ENCODE data around the gene ALPI.
"Not testable (repeated sequence)": the region's sequence is repeated elsewhere in the genome, so short reads cannot be mapped to it uniquely, and the experiment has no call there.

The ALPI gene

GRCh38 chr2:232436381-232437194, 19.4 kb upstream of the ALPI start:
- no peak for TF ChIP-seq CTCF (IDR thresholded peaks at IDR 0.05; ENCODE audit: control insufficient read depth, insufficient read depth, low read depth, low read length, missing control alignments)
- H3K4me3 ChIP-seq (ENCODE audit: control insufficient read depth, low read depth, low read length): no peak overlapping the region
- DNase-seq (ENCODE audit: low read depth): no peak

- no peak for DNase-seq (ENCODE audit: low read depth)
- no peak for TF ChIP-seq CTCF (IDR thresholded peaks at IDR 0.05; ENCODE audit: control insufficient read depth, insufficient read depth, low read depth, low read length, missing control alignments)
- H3K4me3 ChIP-seq (ENCODE audit: control insufficient read depth, low read depth, low read length): no peak overlapping the region
Observed at GRCh38 chr2:232437195-232437571, 18.8 kb upstream of the ALPI start.

- DNase-seq (ENCODE audit: low read depth): no peak
- TF ChIP-seq CTCF (IDR thresholded peaks at IDR 0.05; ENCODE audit: control insufficient read depth, insufficient read depth, low read depth, low read length, missing control alignments): no peak
- H3K4me3 ChIP-seq (ENCODE audit: control insufficient read depth, low read depth, low read length): no peak overlapping the region
Observed at GRCh38 chr2:232438091-232438490, 17.9 kb upstream of the ALPI start.

GRCh38 chr2:232438951-232439757, 16.8 kb upstream of the ALPI start:
- H3K4me3 ChIP-seq (ENCODE audit: control insufficient read depth, low read depth, low read length): no peak overlapping the region
- DNase-seq (ENCODE audit: low read depth): no peak
- TF ChIP-seq CTCF (IDR thresholded peaks at IDR 0.05; ENCODE audit: control insufficient read depth, insufficient read depth, low read depth, low read length, missing control alignments): peak; percentile 50

- no peak overlapping the region for H3K4me3 ChIP-seq (ENCODE audit: control insufficient read depth, low read depth, low read length)
- DNase-seq (ENCODE audit: low read depth): no peak
- TF ChIP-seq CTCF (IDR thresholded peaks at IDR 0.05; ENCODE audit: control insufficient read depth, insufficient read depth, low read depth, low read length, missing control alignments): peak; percentile 16
Observed at GRCh38 chr2:232439758-232440135, 16.2 kb upstream of the ALPI start.

GRCh38 chr2:232440220-232441018, 15.5 kb upstream of the ALPI start:
- H3K4me3 ChIP-seq (ENCODE audit: control insufficient read depth, low read depth, low read length); DNase-seq (ENCODE audit: low read depth): not testable (repeated sequence)
- peak; percentile 92 for TF ChIP-seq CTCF (IDR thresholded peaks at IDR 0.05; ENCODE audit: control insufficient read depth, insufficient read depth, low read depth, low read length, missing control alignments)

Measured in AG09309 (cell line).